Liver (tissue), 9 donors: ENCODE results near the gene NSG1. TPM values are rescaled to one million over a fixed set of nuclear protein-coding genes. Genes with fewer than 3 reads are reported as not detected.

ENCODE experiments used
- DNase-seq: peaks from one replicate; pipeline ENCODE4 v3.0.0-alpha.2; 2017; ENCODE audit warnings: low spot score
- H3K27ac ChIP-seq, 2 donors: one replicate each; pipeline ENCODE4 v1.7.0; 2013; ENCODE audit warnings: inconsistent platforms in 2 of 2, low read length in 2 of 2, control low read depth in 1 of 2, low read depth in 1 of 2, mild to moderate bottlenecking in 1 of 2
- H3K27me3 ChIP-seq, 4 donors: one replicate each; pipeline versions ENCODE4 v1.6.1 to v1.7.0; 2013; ENCODE audit warnings: low read length in 3 of 4, inconsistent platforms in 1 of 4, mild to moderate bottlenecking in 1 of 4, moderate library complexity in 1 of 4; ENCODE audit not compliant: control insufficient read depth in 4 of 4, insufficient read depth in 4 of 4
- H3K36me3 ChIP-seq, 4 donors: one replicate each; pipeline versions ENCODE4 v1.6.1 to v1.7.0; 2013; ENCODE audit warnings: low read length in 3 of 4, mild to moderate bottlenecking in 3 of 4, low read depth in 1 of 4, moderate library complexity in 1 of 4; ENCODE audit not compliant: control insufficient read depth in 4 of 4, insufficient read depth in 3 of 4
- H3K4me1 ChIP-seq, 4 donors: one replicate each; pipeline versions ENCODE4 v1.6.1 to v1.7.0; 2013; ENCODE audit warnings: low read length in 3 of 4, mild to moderate bottlenecking in 3 of 4, moderate library complexity in 1 of 4; ENCODE audit not compliant: control insufficient read depth in 4 of 4, insufficient read depth in 4 of 4
- H3K4me3 ChIP-seq, 3 donors: one replicate each; pipeline versions ENCODE4 v1.6.1 to v1.7.0; 2013; ENCODE audit warnings: low read length in 3 of 3, control low read depth in 1 of 3, low read depth in 1 of 3, mild to moderate bottlenecking in 1 of 3
- H3K9ac ChIP-seq, 2 donors: one replicate each; pipeline ENCODE4 v1.7.0; 2013; ENCODE audit warnings: low read length in 2 of 2, mild to moderate bottlenecking in 2 of 2, moderate library complexity in 2 of 2, control low read depth in 1 of 2, low read depth in 1 of 2
- H3K9me3 ChIP-seq, 4 donors: one replicate each; pipeline versions ENCODE4 v1.6.1 to v1.7.0; 2013; ENCODE audit warnings: low read length in 3 of 4; ENCODE audit not compliant: control insufficient read depth in 4 of 4
- EGR1 ChIP-seq, 2 donors: IDR thresholded peaks; 2 replicates each; pipeline ENCODE4 v1.6.1; 2016 to 2018; ENCODE audit warnings: antibody characterized with exemption in 2 of 2, low read depth in 2 of 2
- FOXA1 ChIP-seq: IDR thresholded peaks from 2 replicates; pipeline ENCODE4 v1.6.1; 2016; ENCODE audit warnings: antibody characterized with exemption
- FOXA2 ChIP-seq: IDR thresholded peaks from 2 replicates; pipeline ENCODE4 v1.6.1; 2016; ENCODE audit warnings: antibody characterized with exemption
- GABPA ChIP-seq, 2 donors: IDR thresholded peaks in 1 of 2; conservative IDR thresholded peaks in 1 of 2; 2 replicates each; pipeline ENCODE4 v1.6.1; 2016; ENCODE audit warnings: antibody characterized with exemption in 2 of 2, mild to moderate bottlenecking in 1 of 2, moderate library complexity in 1 of 2
- HNF4A ChIP-seq, 2 donors: conservative IDR thresholded peaks; 2 replicates each; pipeline ENCODE4 v1.6.1; 2016; ENCODE audit warnings: antibody characterized with exemption in 2 of 2, mild to moderate bottlenecking in 2 of 2
- HNF4G ChIP-seq: IDR thresholded peaks from 2 replicates; pipeline ENCODE4 v1.6.1; 2016; ENCODE audit warnings: antibody characterized with exemption
- JUND ChIP-seq, 2 donors: IDR thresholded peaks; 2 replicates each; pipeline ENCODE4 v1.6.1; 2016; ENCODE audit warnings: antibody characterized with exemption in 2 of 2
- NR2F2 ChIP-seq: IDR thresholded peaks from 2 replicates; pipeline ENCODE4 v1.6.1; 2016; ENCODE audit warnings: antibody characterized with exemption
- RAD21 ChIP-seq, 2 donors: IDR thresholded peaks; 2 replicates each; pipeline ENCODE4 v1.6.1; 2016; ENCODE audit warnings: antibody characterized with exemption in 2 of 2, mild to moderate bottlenecking in 2 of 2
- RXRA ChIP-seq, 2 donors: IDR thresholded peaks; 2 replicates each; pipeline ENCODE4 v1.6.1; 2017 to 2018; ENCODE audit warnings: antibody characterized with exemption in 2 of 2, mild to moderate bottlenecking in 1 of 2
- SP1 ChIP-seq: IDR thresholded peaks from 2 replicates; pipeline ENCODE4 v1.6.1; 2018; ENCODE audit warnings: antibody characterized with exemption, mild to moderate bottlenecking
- TAF1 ChIP-seq: conservative IDR thresholded peaks from 2 replicates; pipeline ENCODE4 v1.6.1; 2016; ENCODE audit warnings: antibody characterized with exemption, mild to moderate bottlenecking
- YY1 ChIP-seq: IDR thresholded peaks from 2 replicates; pipeline ENCODE4 v1.6.1; 2016; ENCODE audit warnings: antibody characterized with exemption, mild to moderate bottlenecking
- WGBS: extraction: QIAGEN DNeasy Blood & Tissue Kit; methylation state at CpG from one replicate; pipeline ENCODE4 v1.1.7; 2013; 5-methylcytosine and 5-hydroxymethylcytosine counted together
- polyA plus RNA-seq, 2 donors: library from polyadenylated mRNA; stranded (reverse) in 1 of 2; unstranded in 1 of 2; fragments of 200-250 nt in 1 of 2; fragments of >200 nt in 1 of 2; fragmentation: Nextera tagmentation in 1 of 2; extraction: Ambion mirVana in 1 of 2; gene quantifications; one replicate each; pipeline versions ENCODE4 v1.2.1 to v1.2.3, GENCODE V29; 2013 to 2015
- total RNA-seq, 2 donors: library from RNA; depleted of rRNA; stranded (reverse); fragments of >200 nt; gene quantifications; one replicate each; pipeline ENCODE4 v1.2.3, GENCODE V29; 2014
- TF ChIP-seq, protein P1 (sequence below): IDR thresholded peaks from 2 replicates; pipeline ENCODE4 v1.6.1; 2016; ENCODE audit warnings: antibody characterized with exemption, mild to moderate bottlenecking
- TF ChIP-seq, protein P2 (sequence below): IDR thresholded peaks from 2 replicates; pipeline ENCODE4 v1.6.1; 2016; ENCODE audit warnings: antibody characterized with exemption
- TF ChIP-seq, protein P3 (sequence below): IDR thresholded peaks from 2 replicates; pipeline ENCODE4 v1.6.1; 2016; ENCODE audit warnings: antibody characterized with exemption
- TF ChIP-seq, protein P4 (sequence below): IDR thresholded peaks from 2 replicates; pipeline ENCODE4 v1.6.1; 2016; ENCODE audit warnings: antibody characterized with exemption
- donor health status: healthy.
- donor health status: healthy.
- donor health status: healthy.
- donor health status: healthy.
- donor health status: healthy.

NSG1 gene
- total and polyA plus RNA-seq, 4 donors = under 0.01 to 0.33 (median 0.13) TPM

DNA sequence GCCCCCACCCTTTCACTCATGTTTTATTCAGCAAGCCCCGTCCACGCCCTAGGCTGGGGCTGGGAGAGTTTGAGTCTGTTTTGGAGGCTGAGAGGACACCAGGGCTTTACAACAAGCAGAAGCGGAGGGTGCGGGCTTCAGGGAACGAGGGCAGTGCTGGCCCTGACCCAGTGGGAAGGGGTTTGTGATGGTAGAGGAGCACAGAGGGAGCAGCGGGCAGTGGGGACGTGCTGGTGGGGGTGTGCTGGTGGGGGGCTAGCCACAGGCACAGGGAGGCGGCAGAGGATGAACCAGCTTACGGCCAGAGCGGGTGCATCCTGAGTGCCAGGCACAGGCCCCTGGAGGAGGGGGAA lies 26.4 kb downstream of the NSG1 start:
- Histone ChIP-seq H3K9ac (no peak overlapping the region), H3K27me3 (no peaks in the 10 kb centered on the region), H3K4me1 (no peaks in the 10 kb centered on the region), H3K9me3 (no peaks in the 10 kb centered on the region), H3K27ac (no peak overlapping the region), H3K36me3 (peaks cover 0 to 1% (median under 1%) of the 10 kb centered on the region in 4 donors), H3K4me3 (no peak overlapping the region)
- no peak for DNase-seq
- TF ChIP-seq TAF1 (no peak), GABPA (IDR thresholded peaks at IDR 0.05 in 1 of 2, conservative IDR thresholded peaks at IDR 0.05 in 1 of 2) (no peak), HNF4A (conservative IDR thresholded peaks at IDR 0.05) (no peak)
- TF ChIP-seq, protein P1, sequence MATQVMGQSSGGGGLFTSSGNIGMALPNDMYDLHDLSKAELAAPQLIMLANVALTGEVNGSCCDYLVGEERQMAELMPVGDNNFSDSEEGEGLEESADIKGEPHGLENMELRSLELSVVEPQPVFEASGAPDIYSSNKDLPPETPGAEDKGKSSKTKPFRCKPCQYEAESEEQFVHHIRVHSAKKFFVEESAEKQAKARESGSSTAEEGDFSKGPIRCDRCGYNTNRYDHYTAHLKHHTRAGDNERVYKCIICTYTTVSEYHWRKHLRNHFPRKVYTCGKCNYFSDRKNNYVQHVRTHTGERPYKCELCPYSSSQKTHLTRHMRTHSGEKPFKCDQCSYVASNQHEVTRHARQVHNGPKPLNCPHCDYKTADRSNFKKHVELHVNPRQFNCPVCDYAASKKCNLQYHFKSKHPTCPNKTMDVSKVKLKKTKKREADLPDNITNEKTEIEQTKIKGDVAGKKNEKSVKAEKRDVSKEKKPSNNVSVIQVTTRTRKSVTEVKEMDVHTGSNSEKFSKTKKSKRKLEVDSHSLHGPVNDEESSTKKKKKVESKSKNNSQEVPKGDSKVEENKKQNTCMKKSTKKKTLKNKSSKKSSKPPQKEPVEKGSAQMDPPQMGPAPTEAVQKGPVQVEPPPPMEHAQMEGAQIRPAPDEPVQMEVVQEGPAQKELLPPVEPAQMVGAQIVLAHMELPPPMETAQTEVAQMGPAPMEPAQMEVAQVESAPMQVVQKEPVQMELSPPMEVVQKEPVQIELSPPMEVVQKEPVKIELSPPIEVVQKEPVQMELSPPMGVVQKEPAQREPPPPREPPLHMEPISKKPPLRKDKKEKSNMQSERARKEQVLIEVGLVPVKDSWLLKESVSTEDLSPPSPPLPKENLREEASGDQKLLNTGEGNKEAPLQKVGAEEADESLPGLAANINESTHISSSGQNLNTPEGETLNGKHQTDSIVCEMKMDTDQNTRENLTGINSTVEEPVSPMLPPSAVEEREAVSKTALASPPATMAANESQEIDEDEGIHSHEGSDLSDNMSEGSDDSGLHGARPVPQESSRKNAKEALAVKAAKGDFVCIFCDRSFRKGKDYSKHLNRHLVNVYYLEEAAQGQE = no peak
- 91% methylated on average over 10 of the region's 10 CpGs for WGBS

DNA sequence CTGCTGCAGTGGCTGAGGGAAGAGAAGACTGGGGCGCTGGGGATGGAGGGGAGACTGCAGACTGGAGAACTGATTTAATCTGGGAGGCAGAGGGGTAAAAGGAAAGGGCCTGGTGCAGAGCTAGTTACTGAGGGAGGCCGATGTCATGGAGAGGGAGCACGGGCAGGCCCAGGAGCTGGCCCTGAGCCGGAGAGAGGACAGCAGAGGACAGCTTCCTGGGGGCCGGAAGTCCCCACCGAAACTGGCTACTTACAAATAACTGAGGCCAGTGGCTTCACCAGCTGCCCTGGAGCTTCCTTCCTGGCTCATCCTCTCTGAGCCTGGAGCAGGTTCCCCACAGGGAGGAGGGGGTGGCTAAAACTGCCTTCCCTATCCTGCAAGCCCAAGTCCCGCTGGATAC lies 26.9 kb downstream of the NSG1 start:
- TF ChIP-seq, protein P2, sequence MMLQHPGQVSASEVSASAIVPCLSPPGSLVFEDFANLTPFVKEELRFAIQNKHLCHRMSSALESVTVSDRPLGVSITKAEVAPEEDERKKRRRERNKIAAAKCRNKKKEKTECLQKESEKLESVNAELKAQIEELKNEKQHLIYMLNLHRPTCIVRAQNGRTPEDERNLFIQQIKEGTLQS = no peak
- no peak for TF ChIP-seq GABPA (IDR thresholded peaks at IDR 0.05 in 1 of 2, conservative IDR thresholded peaks at IDR 0.05 in 1 of 2)
- no peak for TF ChIP-seq YY1
- TF ChIP-seq FOXA1 = no peak
- TF ChIP-seq HNF4A (conservative IDR thresholded peaks at IDR 0.05) = no peak
- TF ChIP-seq RAD21 (IDR thresholded peaks at IDR 0.05) = no peak
- WGBS = 86% methylated on average over 7 of the region's 7 CpGs
- no peak overlapping the region for H3K27ac ChIP-seq
- no peak for DNase-seq
- no peak overlapping the region for H3K9ac ChIP-seq
- no peaks in the 10 kb centered on the region for H3K9me3 ChIP-seq
- no peaks in the 10 kb centered on the region for H3K27me3 ChIP-seq
- H3K36me3 ChIP-seq = peaks cover 0 to 5% (median 3%) of the 10 kb centered on the region in 4 donors
- no peaks in the 10 kb centered on the region for H3K4me1 ChIP-seq
- no peak overlapping the region for H3K4me3 ChIP-seq

DNA sequence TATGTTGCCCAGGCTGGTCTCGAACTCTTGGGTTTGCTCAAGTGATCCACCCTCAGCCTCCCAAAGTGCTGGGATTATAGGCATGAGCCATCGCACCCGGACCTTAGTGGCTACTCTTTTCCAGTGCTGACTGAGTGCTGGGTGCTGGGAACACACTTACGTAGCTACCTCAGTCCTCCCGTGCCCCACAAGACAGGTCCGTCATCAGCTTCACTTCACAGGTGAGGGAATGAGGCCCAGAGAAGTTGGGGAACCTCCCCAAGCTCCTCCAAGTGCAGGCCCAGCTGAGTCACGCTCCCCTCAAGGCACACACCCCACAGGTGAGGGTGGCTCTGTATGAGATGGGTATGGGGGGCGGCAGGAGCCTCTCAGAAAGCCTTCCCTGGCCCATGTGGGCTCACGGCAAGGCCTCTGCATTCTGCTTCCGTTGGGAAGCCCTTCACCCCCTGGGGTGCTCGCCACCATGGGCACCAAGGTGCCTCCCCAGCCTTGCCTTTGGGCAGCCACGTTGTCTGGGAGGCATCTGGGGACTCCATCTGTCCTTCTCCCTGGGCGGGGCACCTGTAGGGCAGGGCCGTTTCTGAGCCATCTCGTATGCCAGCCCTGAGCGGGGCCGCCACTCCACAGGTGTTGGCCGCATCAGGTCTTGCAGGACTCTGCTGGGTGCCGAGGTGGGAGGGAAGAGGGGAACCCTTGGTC lies 28.4 kb downstream of the NSG1 start:
- no peaks in the 10 kb centered on the region for H3K4me1 ChIP-seq
- 97% methylated on average over 19 of the region's 19 CpGs for WGBS
- H3K27me3 ChIP-seq = no peaks in the 10 kb centered on the region
- no peaks in the 10 kb centered on the region for H3K9me3 ChIP-seq
- H3K27ac ChIP-seq = no peak overlapping the region
- DNase-seq = no peak
- no peak overlapping the region for H3K4me3 ChIP-seq
- no peak for TF ChIP-seq EGR1 (IDR thresholded peaks at IDR 0.05; ENCODE audit: low read depth in 2 of 2)
- no peak for TF ChIP-seq YY1
- TF ChIP-seq NR2F2 = no peak
- TF ChIP-seq, protein P3, sequence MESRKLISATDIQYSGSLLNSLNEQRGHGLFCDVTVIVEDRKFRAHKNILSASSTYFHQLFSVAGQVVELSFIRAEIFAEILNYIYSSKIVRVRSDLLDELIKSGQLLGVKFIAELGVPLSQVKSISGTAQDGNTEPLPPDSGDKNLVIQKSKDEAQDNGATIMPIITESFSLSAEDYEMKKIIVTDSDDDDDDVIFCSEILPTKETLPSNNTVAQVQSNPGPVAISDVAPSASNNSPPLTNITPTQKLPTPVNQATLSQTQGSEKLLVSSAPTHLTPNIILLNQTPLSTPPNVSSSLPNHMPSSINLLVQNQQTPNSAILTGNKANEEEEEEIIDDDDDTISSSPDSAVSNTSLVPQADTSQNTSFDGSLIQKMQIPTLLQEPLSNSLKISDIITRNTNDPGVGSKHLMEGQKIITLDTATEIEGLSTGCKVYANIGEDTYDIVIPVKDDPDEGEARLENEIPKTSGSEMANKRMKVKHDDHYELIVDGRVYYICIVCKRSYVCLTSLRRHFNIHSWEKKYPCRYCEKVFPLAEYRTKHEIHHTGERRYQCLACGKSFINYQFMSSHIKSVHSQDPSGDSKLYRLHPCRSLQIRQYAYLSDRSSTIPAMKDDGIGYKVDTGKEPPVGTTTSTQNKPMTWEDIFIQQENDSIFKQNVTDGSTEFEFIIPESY = no peak
- TF ChIP-seq FOXA2 = no peak
- TF ChIP-seq TAF1 = no peak
- no peak for TF ChIP-seq JUND (IDR thresholded peaks at IDR 0.05)
- TF ChIP-seq, protein P4, sequence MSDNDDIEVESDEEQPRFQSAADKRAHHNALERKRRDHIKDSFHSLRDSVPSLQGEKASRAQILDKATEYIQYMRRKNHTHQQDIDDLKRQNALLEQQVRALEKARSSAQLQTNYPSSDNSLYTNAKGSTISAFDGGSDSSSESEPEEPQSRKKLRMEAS = no peak
- no peak for TF ChIP-seq RXRA (IDR thresholded peaks at IDR 0.05)
- no peak for TF ChIP-seq HNF4G
- TF ChIP-seq, protein P2 = no peak
- no peak for TF ChIP-seq FOXA1
- TF ChIP-seq, protein P1 = no peak
- no peak for TF ChIP-seq HNF4A (conservative IDR thresholded peaks at IDR 0.05)
- no peak for TF ChIP-seq SP1
- no peak for TF ChIP-seq GABPA (IDR thresholded peaks at IDR 0.05 in 1 of 2, conservative IDR thresholded peaks at IDR 0.05 in 1 of 2)
- peaks cover 4 to 19% (median 11%) of the 10 kb centered on the region in 4 donors for H3K36me3 ChIP-seq
- H3K9ac ChIP-seq = no peak overlapping the region
